GM21528 (cell line): ENCODE results near the gene SLC25A33.

Source experiments
- ATAC-seq: cut with Tn5 transposase; IDR thresholded peaks from one replicate; pipeline ENCODE4 v1.9.1; 2021; ENCODE audit warnings: mild to moderate bottlenecking, moderate library complexity; ENCODE audit not compliant: unreplicated experiment, low FRiP score

Gene SLC25A33

GRCh38 chr1:9599741-9600140, 60.5 kb downstream of the SLC25A33 start:
- no peak for ATAC-seq

DNA sequence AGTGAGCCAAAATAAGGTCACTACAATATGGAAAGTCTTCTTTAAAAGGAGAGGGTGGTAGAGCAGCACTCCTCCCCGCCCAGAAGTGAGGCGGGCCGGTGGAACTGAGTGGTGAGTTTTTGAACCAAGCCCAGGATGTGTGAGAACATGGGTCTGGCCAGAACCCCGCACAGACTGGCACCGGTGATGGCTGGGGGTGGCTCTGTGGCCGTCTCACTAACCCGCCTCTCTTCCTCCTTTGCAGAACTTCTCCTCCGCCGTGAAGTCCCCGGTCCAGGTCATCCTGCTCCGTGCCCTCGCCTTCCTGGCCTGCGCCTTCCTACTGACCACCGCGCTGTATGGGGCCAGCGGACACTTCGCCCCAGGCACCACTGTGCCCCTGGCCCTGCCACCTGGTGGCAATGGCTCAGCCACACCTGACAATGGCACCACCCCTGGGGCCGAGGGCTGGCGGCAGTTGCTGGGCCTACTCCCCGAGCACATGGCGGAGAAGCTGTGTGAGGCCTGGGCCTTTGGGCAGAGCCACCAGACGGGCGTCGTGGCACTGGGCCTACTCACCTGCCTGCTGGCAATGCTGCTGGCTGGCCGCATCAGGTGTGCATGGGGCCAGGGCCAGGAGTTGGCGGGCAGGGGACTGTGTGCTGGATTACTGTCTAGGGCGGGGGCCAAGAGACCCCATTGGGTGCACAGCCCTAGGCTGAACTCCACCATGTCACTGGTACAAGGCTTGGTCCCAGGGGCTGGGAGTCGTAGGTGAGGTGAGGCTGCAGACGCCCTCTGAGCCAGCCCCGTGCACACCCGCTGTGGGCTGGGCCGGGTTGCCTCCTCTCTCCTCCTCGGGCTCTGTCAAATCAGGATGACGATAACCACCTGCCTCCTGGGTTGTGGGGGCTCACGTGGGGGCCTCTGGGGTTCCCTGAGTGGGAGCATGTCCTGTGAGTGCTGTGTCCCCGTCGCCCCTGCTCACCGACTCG, 61.9 kb downstream of the SLC25A33 start:
- ATAC-seq: no peak

- no peak for ATAC-seq
These were observed 62.9 kb downstream of the SLC25A33 start for GRCh38 chr1:9601942-9602793.

DNA sequence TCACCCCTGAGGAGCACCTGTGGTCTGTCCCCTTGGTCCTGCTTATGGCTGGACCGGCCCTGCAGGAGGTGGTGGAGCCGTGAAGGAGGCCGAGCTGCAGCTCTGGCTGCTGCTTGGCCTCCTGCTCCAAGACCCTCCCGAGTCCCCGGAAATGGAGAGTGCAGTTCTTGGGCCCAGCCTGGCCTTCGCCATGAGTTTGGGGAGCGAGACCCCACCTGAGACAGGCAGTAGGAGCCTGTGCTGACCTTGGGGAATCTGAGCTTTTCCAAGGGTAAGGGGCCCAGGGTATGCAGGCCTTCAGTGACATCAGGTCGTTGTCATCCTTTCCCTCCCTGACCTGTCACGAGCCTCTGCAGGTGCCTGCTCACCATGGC, 63.5 kb downstream of the SLC25A33 start:
- no peak for ATAC-seq

GRCh38 chr1:9603307-9603706, 64.0 kb downstream of the SLC25A33 start:
- ATAC-seq: no peak

DNA sequence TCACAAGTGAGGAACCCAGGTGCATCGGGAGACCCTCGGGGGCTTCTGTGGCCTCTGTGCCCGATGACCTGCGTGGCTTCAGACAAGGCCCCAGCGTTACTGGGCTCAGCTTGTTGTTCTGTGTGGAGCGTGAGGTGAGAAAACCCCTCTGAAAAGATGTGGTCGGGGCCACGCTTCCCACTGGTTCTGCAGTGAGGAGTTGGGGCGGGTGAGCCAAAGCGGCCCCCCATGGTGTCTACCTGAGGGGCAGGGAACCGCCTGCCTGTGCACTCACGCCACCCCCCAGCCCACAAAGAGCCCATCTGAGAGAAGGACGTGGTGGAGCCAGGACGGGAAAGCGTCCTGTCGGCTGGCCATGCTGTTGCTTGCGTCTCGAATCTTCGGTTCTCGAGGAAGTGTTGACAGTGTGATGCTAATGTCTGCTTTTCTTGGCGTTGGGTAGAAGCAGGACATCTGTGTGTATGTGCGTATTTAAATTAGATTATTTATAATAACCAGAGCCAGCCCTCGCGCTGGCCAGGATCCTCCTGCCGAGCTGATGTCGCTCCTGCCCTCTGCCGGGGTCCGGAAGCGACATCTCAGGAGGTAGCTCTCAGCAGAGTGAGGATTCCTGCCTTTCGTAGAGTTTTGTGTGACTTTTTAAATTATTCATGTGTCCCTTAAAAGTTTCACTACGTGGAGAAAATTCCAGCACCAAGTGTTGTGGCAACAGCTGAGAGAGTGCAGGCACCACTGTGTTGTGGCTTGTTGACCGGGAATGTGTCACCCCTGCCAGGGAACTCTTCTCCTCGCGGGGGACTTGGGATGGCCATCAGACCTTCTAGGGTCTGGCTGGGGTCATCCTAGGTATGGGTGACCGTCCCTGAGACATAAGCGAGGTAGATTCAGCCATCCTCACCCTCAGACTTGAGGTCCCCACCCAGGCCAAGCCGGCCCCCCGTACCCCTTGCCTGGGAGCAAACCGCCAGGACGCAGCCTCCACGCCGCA, 64.8 kb downstream of the SLC25A33 start:
- ATAC-seq: no peak

- no peak for ATAC-seq
These were observed 65.6 kb downstream of the SLC25A33 start for GRCh38 chr1:9604836-9605235.

DNA sequence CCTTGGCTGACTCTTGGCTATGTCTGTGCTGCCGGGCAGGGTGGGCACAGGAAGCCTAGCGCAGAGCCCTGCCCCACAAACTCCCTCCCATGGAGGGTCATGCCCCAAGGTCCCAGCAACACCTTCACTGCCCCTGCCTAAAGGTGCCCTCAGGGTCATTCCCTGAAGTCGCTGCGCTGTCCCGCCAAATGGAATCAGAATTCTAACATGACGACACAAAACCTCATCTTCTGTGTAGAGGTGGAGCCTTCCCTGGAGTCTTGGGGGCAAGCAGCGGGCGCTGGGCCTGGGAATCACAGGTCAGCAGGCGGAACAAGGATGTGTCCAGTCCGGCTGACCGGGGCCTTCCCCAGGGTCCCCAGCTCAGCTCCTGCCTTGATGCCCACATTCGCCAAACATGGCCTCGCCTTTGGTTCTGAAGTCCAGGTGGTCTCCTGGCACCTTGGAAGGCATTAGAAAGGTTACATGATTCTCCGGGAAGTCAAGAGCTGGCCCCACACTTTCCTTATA, 66.7 kb downstream of the SLC25A33 start:
- ATAC-seq: no peak

GRCh38 chr1:9606458-9606857, 67.2 kb downstream of the SLC25A33 start:
- ATAC-seq: no peak

DNA sequence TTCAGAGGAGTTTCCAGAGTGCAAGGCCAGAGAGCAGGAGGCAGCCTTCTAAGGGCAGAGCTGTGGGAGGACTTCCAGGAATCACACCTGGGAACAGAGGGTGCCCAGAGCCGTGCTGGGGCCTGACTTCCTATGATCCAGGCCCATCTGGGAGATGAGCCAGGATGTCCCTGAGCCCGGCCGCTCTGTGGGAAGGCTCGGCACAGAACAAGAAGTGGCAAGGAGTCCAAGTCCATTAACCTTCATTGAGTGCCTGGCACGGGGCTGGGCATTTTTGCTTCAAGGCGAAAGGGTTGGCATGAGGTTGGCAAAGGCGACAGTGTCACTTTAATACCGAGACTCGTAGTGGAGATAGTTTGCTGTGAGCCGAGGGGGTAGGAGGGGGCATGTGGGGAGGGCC, 67.7 kb downstream of the SLC25A33 start:
- no peak for ATAC-seq

DNA sequence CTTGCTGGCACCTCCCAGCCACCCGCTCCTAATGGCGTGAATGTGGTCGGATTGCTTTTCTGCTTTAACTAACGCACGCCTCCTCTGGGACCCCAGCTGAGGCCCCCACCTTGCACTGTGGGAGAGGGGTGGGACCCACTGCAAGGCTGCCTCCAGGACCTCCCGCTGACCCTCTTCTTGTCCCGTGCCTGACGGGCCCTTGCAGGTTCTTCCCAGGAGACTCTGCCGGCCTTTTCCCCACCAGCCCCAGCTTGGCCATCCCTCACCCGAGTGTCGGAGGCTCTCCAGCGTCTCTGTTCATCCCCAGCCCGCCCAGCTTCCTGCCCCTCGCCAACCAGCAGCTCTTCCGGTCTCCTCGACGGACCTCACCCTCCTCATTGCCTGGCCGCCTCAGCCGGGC, 68.1 kb downstream of the SLC25A33 start:
- ATAC-seq: no peak

DNA sequence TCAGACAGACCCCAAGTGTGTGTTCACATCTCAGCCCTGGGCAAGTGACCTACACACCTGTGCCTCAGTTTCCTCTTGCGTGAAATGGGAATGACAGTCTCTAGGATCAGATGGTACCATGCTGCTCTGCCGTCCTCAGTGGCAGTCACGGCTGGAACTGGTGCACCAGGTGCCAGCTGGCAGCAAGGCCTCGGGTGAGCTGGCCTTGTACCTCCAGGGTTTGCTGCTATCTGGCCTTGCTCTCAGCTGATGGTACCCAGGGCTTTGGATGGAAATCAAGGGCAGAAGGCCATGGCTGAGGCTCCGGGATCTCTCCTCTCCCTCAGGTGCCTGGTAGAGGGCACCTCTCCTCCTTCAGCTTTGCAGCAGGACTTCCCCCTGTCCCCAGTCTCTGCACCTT, 70.7 kb downstream of the SLC25A33 start:
- no peak for ATAC-seq

DNA sequence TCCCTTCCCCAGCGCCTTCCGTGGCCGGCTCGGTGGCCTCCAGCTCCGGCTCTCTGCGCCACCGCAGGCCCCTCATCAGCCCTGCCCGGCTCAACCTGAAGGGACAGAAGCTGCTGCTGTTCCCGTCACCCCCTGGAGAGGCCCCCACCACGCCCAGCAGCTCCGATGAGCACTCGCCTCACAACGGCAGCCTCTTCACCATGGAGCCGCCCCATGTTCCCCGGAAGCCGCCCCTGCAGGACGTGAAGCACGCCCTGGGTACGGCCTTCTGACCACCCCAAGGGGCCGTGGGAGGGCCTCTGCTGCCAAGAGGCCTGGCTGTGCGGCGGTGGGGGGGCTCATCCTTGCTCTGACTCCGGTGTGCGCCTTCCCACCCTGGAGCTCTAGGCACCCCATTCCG, 71.3 kb downstream of the SLC25A33 start:
- no peak for ATAC-seq

DNA sequence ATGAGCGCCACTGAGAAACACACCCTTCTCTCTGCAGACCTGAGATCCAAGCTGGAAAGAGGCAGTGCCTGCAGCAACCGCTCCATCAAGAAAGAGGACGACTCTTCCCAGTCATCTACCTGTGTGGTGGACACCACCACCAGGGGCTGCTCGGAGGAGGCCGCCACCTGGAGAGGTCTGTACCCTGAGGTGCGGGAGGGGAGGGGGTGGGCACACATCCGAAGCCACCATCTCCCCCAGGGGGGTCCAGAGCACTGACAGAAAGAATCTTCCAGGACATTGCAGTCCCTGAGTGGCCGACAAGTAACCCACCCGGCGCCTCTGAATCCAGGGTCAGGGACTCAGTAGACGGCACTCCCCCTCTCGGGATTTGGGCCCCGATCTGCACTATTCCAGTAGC, 72.5 kb downstream of the SLC25A33 start:
- ATAC-seq: no peak

DNA sequence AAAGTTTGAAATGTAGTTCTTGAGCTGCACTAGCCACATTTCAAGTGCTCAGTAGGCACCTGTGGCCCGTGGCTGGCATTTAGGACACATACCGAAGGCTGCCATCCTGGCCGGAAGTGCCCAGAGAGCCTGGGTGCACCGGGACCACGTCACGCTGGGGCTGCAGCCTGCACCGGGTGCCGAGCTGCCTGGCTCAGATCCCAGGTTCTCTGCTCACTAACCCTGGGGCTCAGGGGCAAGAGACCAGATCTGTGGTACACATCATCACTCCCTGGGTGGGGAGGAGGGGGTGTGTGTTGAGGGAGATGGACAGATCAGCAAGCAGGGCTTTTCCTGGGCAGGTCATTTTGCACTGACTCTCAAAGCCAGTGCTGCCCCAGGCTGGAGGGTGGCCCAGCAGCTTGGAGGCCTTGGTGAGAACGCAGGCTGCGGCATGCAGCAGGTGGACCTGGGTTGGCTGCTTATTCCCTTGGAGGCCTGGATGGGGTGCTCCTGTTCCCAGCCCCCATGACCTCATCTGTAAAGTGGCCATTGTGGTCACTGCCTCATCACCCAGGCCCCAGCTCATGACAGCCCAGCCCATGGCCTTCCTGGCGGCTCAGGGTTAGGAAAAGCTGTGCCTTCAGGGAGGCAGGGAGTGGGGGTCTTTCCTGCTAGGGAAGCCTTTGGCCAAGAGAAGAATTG, 73.0 kb downstream of the SLC25A33 start:
- ATAC-seq: no peak

- ATAC-seq: no peak
These were observed 73.8 kb downstream of the SLC25A33 start for GRCh38 chr1:9612871-9613624.

GRCh38 chr1:9613625-9614299, 74.5 kb downstream of the SLC25A33 start:
- ATAC-seq: no peak

GRCh38 chr1:9615316-9616063, 76.2 kb downstream of the SLC25A33 start:
- ATAC-seq: no peak
